HT1080 (cell line): ENCODE data around the gene PLK4. TPM values are rescaled to one million over a fixed set of nuclear protein-coding genes. Genes with fewer than 3 reads are reported as not detected.
"Not testable (repeated sequence)": the region's sequence is repeated elsewhere in the genome, so short reads cannot be mapped to it uniquely, and the experiment has no call there.

Experiments
- DNase-seq: peaks from one replicate; pipeline ENCODE4 v3.0.0-alpha.2; 2015; ENCODE audit warnings: low read depth
- small RNA-seq: library from RNA; depleted of rRNA; stranded (forward); fragments of <200 nt; gene quantifications from one replicate; pipeline ENCODE3, GENCODE V24; 2014
- total RNA-seq: library from RNA; depleted of rRNA; stranded (reverse); fragments of >200 nt; shearing (Covaris generic); gene quantifications from 2 replicates; pipeline ENCODE4 v1.2.3, GENCODE V29; 2014; rRNA removed

Gene PLK4
- total RNA-seq, 1 experiment from 2014 or later = 57.3 TPM

DNA sequence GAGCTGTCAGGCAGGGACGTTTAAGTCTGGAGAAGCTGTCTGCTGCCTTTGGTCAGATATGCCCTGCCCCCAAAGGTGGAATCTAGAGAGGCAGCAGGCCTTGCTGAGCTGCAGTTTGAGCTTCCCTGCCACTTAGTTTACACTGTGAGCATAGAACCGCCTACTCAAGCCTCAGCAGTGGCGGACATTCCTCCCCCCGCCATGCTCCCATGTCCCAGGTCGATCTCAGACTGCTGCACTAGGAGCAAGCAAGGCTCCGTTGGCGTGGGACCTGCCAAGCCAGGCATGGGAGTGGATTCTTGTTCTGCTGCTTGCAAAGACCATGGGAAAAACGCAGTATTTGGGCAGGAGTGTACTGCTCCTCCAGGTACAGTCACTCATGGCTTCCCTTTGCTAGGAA, 24.3 kb downstream of the PLK4 start:
- DNase-seq = no peak

- no peak for DNase-seq
These were observed 35.8 kb downstream of the PLK4 start for GRCh38 chr4:127916512-127916911.

GRCh38 chr4:127917151-127917550, 36.5 kb downstream of the PLK4 start:
- DNase-seq = no peak

GRCh38 chr4:127920521-127920920, 39.8 kb downstream of the PLK4 start:
- DNase-seq = no peak

DNA sequence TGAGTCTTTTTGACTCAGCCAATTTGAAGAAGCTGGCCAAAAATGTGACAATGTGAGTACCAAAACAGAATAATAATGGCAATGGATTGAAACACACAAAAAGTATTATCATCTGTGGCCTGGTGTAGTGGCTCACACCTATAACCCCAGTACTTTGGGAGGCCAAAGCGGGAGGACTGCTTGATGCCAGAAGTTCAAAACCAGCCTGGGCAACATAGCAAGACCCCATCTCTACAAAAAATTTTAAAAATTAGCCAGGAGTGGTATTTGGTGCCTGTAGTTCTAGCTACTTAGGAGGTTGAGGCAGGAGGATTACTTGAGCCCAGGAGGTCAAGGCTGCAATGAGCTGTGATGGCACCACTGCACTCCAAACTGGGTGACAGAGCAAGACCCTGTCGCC, 41.5 kb downstream of the PLK4 start:
- DNase-seq = no peak

DNA sequence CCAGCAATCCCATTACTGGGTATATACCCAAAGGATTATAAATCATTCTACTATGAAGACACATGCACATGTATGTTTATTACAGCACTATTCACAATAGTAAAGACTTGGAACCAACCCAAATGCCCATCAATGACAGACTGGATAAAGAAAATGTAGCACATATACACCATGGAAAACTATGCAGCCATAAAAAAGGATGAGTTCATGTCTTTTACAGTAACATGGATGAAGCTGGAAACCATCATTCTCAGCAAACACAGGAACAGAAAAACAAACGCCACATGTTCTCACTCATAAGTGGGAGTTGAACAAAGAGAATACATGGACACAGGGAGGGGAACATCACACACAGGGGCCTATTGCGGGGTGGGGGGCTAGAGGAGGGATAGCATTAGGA, 45.0 kb downstream of the PLK4 start:
- not testable (repeated sequence) for DNase-seq

DNA sequence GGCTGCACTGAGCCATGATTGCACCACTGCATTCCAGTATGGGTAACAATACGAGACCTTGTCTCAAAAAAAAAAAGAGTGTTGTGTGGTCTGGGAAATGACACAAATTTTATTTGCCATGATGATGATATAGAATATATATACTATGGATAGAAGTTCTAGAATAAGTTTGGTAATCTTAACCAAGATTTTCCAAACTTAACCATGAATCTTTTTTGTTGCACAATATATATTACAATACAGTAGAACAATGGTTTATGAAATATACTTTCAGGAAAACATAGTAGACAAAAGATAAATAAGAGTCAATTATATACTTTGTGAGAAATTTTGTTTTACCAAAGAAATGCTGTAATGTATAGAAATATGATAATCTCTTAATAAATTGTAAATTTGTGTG, 49.5 kb downstream of the PLK4 start:
- DNase-seq = no peak

GRCh38 chr4:127931836-127932235, 51.1 kb downstream of the PLK4 start:
- not testable (repeated sequence) for DNase-seq

- DNase-seq = peak; percentile 33
These were observed 56.3 kb downstream of the PLK4 start for GRCh38 chr4:127936974-127937373.

Small RNA genes within 50 kb of the gene (small RNA-seq; reads per million reads assigned to genes)
- gene RNU6-583P = not detected

Other genes with a start within 250 kb of the PLK4 start
- gene INTU, start 247.9 kb upstream of the PLK4 start, total RNA-seq = 0.90 and 1.00 TPM in 2 replicates
- not detected in 2 replicates for gene SLC25A31, start 150.5 kb upstream of the PLK4 start, total RNA-seq
- 6.6 and 8.8 TPM in 2 replicates for gene HSPA4L, start 98.6 kb upstream of the PLK4 start, total RNA-seq
- gene MFSD8, start 84.3 kb downstream of the PLK4 start, total RNA-seq = 10.9 and 12.5 TPM in 2 replicates
- gene ABHD18, start 84.5 kb downstream of the PLK4 start, total RNA-seq = 4.9 and 5.1 TPM in 2 replicates
- gene LARP1B, start 180.4 kb downstream of the PLK4 start, total RNA-seq = 11.5 and 12.1 TPM in 2 replicates